HEK293 (cell line): ENCODE data around the gene CDK5R1.

ENCODE experiments used
- EGR2 ChIP-seq: fragments of 450-650 bp; formaldehyde crosslinking; IDR thresholded peaks from 2 replicates; pipeline ENCODE4 v1.5.1; 2016; ENCODE audit warnings: low read depth, missing biosample characterization, missing genetic modification characterization
- KLF16 ChIP-seq: fragments of 450-650 bp; formaldehyde crosslinking; IDR thresholded peaks from 2 replicates; pipeline ENCODE4 v1.5.1; 2017; ENCODE audit warnings: missing biosample characterization, missing genetic modification characterization
- SP7 ChIP-seq: fragments of 450-650 bp; formaldehyde crosslinking; IDR thresholded peaks from 2 replicates; pipeline ENCODE4 v1.5.1; 2016; ENCODE audit warnings: missing biosample characterization, missing genetic modification characterization
- ZFHX2 ChIP-seq: fragments of 450-650 bp; formaldehyde crosslinking; conservative IDR thresholded peaks from 2 replicates; pipeline ENCODE4 v1.5.1; 2016; ENCODE audit warnings: missing biosample characterization, missing genetic modification characterization
- ZNF324 ChIP-seq: fragments of 450-650 bp; formaldehyde crosslinking; IDR thresholded peaks from 2 replicates; pipeline ENCODE4 v1.5.1; 2016; ENCODE audit warnings: missing biosample characterization, missing genetic modification characterization
- ZNF48 ChIP-seq: fragments of 450-650 bp; formaldehyde crosslinking; IDR thresholded peaks from 2 replicates; pipeline ENCODE4 v1.5.1; 2016; ENCODE audit warnings: missing biosample characterization, missing genetic modification characterization
- ZNF548 ChIP-seq: fragments of 450-650 bp; formaldehyde crosslinking; IDR thresholded peaks from 2 replicates; pipeline ENCODE4 v1.5.1; 2016; ENCODE audit warnings: missing biosample characterization, missing genetic modification characterization
- ZNF560 ChIP-seq: fragments of 450-650 bp; formaldehyde crosslinking; IDR thresholded peaks from 2 replicates; pipeline ENCODE4 v1.5.1; 2017; ENCODE audit warnings: missing biosample characterization, missing genetic modification characterization, borderline replicate concordance
- ZNF571 ChIP-seq: fragments of 450-650 bp; formaldehyde crosslinking; IDR thresholded peaks from 2 replicates; pipeline ENCODE4 v1.5.0; 2017; ENCODE audit warnings: missing biosample characterization, missing genetic modification characterization
- ZNF610 ChIP-seq: fragments of 450-650 bp; formaldehyde crosslinking; IDR thresholded peaks from 2 replicates; pipeline ENCODE4 v1.5.1; 2016; ENCODE audit warnings: missing biosample characterization, missing genetic modification characterization, borderline replicate concordance
- ZNF629 ChIP-seq: fragments of 450-650 bp; formaldehyde crosslinking; IDR thresholded peaks from 2 replicates; pipeline ENCODE4 v1.5.1; 2017; ENCODE audit warnings: missing biosample characterization, missing genetic modification characterization
- ZNF777 ChIP-seq: fragments of 450-650 bp; formaldehyde crosslinking; IDR thresholded peaks from 2 replicates; pipeline ENCODE4 v1.5.1; 2017; ENCODE audit warnings: missing biosample characterization, missing genetic modification characterization, borderline replicate concordance
- ZNF830 ChIP-seq: fragments of 450-650 bp; IDR thresholded peaks from 2 replicates; pipeline ENCODE4 v1.5.0; 2018; ENCODE audit warnings: missing biosample characterization, missing genetic modification characterization, low read depth, mild to moderate bottlenecking, moderate library complexity
- ZSCAN30 ChIP-seq: fragments of 450-650 bp; IDR thresholded peaks from 2 replicates; pipeline ENCODE4 v1.5.1; 2018; ENCODE audit warnings: missing biosample characterization, mild to moderate bottlenecking, missing genetic modification characterization, moderate library complexity
- TF ChIP-seq, protein P1 (sequence below): fragments of 450-650 bp; formaldehyde crosslinking; IDR thresholded peaks from 2 replicates; pipeline ENCODE4 v1.5.0; 2017; ENCODE audit warnings: missing biosample characterization, missing genetic modification characterization, borderline replicate concordance
- TF ChIP-seq, protein P2 (sequence below): fragments of 450-650 bp; formaldehyde crosslinking; IDR thresholded peaks from 2 replicates; pipeline ENCODE4 v1.5.1; 2016; ENCODE audit warnings: missing biosample characterization, missing genetic modification characterization
- TF ChIP-seq, protein P3 (sequence below): fragments of 450-650 bp; formaldehyde crosslinking; IDR thresholded peaks from 2 replicates; pipeline ENCODE4 v1.5.1; 2017; ENCODE audit warnings: missing biosample characterization, missing genetic modification characterization
- TF ChIP-seq, protein P4 (sequence below): fragments of 450-650 bp; formaldehyde crosslinking; IDR thresholded peaks from 2 replicates; pipeline ENCODE4 v1.5.1; 2016; ENCODE audit warnings: missing biosample characterization, missing genetic modification characterization, low read depth
- TF ChIP-seq, protein P5 (sequence below): fragments of 450-650 bp; formaldehyde crosslinking; IDR thresholded peaks from 2 replicates; pipeline ENCODE4 v1.5.1; 2016; ENCODE audit warnings: missing biosample characterization, missing genetic modification characterization

Gene CDK5R1

DNA sequence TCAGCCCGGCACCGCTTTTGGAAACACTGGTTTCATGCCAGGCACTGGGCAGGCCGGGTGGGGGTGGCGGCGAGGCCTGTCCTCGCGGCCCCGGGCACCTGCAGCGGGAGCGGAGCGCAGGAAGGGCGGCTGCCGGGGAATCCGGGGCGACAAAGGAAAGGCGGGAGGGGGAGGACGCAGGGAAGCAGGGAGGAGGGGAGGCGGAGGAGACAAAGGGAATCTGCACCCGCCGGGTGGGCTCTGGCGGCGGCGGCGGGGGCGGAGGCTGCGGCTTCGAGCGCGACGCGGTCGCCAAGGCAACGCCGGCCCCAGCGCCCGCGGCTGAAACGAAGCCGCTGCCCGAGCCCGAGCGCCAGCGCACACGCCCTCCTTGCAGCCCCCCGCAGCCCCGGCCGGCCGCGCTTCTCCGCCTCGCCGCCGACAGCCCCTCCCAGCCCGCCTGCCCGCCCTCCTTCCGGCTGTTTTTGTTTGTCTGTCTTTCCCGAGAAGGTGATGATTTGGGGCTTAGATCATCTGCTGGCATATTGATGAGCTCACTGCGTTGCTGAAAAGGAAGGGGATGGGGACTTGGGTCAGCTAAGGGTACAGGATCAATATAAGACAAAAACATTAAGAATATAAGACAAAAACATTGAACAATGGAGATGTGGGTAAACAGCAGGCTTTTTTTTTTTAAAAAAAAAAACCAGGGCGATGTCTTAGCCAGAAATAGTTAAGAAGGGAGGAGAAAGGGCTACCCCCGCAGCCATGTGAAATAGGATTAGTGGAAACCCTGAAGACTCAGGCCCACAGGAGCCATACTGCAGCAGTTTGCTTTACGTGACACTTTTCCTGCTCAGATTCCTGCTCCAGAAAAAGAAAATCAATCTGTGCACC is 32.7 kb downstream of the CDK5R1 start (continued):
- TF ChIP-seq, protein P1, sequence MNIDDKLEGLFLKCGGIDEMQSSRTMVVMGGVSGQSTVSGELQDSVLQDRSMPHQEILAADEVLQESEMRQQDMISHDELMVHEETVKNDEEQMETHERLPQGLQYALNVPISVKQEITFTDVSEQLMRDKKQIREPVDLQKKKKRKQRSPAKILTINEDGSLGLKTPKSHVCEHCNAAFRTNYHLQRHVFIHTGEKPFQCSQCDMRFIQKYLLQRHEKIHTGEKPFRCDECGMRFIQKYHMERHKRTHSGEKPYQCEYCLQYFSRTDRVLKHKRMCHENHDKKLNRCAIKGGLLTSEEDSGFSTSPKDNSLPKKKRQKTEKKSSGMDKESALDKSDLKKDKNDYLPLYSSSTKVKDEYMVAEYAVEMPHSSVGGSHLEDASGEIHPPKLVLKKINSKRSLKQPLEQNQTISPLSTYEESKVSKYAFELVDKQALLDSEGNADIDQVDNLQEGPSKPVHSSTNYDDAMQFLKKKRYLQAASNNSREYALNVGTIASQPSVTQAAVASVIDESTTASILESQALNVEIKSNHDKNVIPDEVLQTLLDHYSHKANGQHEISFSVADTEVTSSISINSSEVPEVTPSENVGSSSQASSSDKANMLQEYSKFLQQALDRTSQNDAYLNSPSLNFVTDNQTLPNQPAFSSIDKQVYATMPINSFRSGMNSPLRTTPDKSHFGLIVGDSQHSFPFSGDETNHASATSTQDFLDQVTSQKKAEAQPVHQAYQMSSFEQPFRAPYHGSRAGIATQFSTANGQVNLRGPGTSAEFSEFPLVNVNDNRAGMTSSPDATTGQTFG (tag by site-specific recombination), result no peak
- TF ChIP-seq ZNF324 (tag by site-specific recombination) (no peak), SP7 (tag by site-specific recombination) (peak; percentile 46), ZFHX2 (tag by site-specific recombination) (peak; percentile 87), ZNF548 (tag by site-specific recombination) (no peak), ZNF777 (tag by site-specific recombination) (no peak), ZNF48 (tag by site-specific recombination) (no peak), ZNF571 (tag by site-specific recombination) (no peak), ZNF830 (no peak), EGR2 (tag by site-specific recombination) (peak; percentile 83), ZNF560 (tag by site-specific recombination) (no peak), ZNF629 (peak; percentile 68; the same call in 1 of the 2 replicates), KLF16 (tag by site-specific recombination) (no peak), ZNF610 (tag by site-specific recombination) (no peak), ZSCAN30 (tag by site-specific recombination) (0 out of 2 replicates have a peak, but pooled peaks have one; percentile 29)
- TF ChIP-seq, protein P2, sequence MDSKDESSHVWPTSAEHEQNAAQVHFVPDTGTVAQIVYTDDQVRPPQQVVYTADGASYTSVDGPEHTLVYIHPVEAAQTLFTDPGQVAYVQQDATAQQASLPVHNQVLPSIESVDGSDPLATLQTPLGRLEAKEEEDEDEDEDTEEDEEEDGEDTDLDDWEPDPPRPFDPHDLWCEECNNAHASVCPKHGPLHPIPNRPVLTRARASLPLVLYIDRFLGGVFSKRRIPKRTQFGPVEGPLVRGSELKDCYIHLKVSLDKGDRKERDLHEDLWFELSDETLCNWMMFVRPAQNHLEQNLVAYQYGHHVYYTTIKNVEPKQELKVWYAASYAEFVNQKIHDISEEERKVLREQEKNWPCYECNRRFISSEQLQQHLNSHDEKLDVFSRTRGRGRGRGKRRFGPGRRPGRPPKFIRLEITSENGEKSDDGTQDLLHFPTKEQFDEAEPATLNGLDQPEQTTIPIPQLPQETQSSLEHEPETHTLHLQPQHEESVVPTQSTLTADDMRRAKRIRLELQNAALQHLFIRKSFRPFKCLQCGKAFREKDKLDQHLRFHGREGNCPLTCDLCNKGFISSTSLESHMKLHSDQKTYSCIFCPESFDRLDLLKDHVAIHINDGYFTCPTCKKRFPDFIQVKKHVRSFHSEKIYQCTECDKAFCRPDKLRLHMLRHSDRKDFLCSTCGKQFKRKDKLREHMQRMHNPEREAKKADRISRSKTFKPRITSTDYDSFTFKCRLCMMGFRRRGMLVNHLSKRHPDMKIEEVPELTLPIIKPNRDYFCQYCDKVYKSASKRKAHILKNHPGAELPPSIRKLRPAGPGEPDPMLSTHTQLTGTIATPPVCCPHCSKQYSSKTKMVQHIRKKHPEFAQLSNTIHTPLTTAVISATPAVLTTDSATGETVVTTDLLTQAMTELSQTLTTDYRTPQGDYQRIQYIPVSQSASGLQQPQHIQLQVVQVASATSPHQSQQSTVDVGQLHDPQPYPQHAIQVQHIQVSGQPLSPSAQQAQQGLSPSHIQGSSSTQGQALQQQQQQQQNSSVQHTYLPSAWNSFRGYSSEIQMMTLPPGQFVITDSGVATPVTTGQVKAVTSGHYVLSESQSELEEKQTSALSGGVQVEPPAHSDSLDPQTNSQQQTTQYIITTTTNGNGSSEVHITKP (tag by site-specific recombination), result peak; percentile 31; the same call in 1 of the 2 replicates
- TF ChIP-seq, protein P3, sequence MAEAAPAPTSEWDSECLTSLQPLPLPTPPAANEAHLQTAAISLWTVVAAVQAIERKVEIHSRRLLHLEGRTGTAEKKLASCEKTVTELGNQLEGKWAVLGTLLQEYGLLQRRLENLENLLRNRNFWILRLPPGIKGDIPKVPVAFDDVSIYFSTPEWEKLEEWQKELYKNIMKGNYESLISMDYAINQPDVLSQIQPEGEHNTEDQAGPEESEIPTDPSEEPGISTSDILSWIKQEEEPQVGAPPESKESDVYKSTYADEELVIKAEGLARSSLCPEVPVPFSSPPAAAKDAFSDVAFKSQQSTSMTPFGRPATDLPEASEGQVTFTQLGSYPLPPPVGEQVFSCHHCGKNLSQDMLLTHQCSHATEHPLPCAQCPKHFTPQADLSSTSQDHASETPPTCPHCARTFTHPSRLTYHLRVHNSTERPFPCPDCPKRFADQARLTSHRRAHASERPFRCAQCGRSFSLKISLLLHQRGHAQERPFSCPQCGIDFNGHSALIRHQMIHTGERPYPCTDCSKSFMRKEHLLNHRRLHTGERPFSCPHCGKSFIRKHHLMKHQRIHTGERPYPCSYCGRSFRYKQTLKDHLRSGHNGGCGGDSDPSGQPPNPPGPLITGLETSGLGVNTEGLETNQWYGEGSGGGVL, result peak; percentile 80
- TF ChIP-seq, protein P4, sequence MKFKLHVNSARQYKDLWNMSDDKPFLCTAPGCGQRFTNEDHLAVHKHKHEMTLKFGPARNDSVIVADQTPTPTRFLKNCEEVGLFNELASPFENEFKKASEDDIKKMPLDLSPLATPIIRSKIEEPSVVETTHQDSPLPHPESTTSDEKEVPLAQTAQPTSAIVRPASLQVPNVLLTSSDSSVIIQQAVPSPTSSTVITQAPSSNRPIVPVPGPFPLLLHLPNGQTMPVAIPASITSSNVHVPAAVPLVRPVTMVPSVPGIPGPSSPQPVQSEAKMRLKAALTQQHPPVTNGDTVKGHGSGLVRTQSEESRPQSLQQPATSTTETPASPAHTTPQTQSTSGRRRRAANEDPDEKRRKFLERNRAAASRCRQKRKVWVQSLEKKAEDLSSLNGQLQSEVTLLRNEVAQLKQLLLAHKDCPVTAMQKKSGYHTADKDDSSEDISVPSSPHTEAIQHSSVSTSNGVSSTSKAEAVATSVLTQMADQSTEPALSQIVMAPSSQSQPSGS (tag by site-specific recombination), result 0 out of 2 replicates have a peak, but pooled peaks have one; percentile 20
- TF ChIP-seq, protein P5, sequence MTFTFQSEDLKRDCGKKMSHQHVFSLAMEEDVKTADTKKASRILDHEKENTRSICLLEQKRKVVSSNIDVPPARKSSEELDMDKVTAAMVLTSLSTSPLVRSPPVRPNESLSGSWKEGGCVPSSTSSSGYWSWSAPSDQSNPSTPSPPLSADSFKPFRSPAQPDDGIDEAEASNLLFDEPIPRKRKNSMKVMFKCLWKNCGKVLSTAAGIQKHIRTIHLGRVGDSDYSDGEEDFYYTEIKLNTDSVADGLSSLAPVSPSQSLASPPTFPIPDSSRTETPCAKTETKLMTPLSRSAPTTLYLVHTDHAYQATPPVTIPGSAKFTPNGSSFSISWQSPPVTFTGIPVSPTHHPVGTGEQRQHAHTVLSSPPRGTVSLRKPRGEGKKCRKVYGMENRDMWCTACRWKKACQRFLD (tag by site-specific recombination), result no peak
